Measurements from ENCODE around the gene ZNF331.
"Not testable (repeated sequence)": the region's sequence is repeated elsewhere in the genome, so short reads cannot be mapped to it uniquely, and the experiment has no call there.

ZNF331 gene

DNA sequence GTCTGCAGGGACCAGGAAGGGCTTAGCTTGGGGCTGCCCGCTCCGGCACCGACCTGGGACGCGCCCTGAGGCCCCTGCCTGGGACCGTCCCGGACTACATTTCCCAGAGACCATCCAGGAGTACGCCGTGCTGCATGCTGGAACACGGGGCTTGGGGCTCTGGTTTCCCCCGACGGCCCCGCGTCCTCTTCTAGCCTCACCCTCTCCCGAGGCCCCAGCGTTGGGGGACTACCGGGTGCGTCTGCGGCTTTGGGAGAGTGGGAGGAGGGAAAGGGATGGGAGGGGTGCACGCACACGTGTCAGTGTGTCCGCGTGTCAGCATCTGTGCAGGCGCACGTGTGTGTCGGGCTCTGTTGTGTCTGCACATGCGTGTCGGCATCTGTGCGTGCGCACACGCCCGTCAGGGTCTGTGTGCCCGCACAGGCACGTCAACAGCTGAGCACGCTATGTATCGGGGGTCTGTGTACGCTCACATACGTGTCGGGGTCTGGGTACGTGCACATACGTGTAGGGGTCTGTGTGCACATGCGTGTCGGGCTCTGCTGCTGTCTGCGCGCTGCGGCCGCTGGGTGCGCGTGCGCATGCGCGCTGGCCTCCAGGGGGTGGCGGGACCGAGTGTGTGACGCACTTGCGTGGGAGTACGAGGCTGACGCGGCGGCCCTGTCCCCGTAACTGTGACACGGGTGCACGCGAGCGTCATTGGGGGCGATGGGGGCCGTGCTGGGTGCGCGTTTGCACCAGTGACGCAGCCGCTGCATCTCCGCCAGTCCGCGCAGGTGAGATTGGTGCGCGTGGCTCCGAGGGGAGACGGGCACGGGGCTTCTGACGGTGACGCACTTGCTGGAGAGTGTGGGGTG lies at the start of gene ZNF331:
Gene ZNF331 (plus strand): TSS at position 625 of the 857 bp plus-strand sequence. CDS start 31,232 bp downstream, outside the sequence.
- peak; percentile 51 to 69 for DNase-seq

- DNase-seq = no peak
Observed at GRCh38 chr19:53492153-53492552, 45.8 kb upstream of the ZNF331 start.

GRCh38 chr19:53497311-53498023 lies 40.5 kb upstream of the ZNF331 start:
- DNase-seq = not testable (repeated sequence)

- DNase-seq = not testable (repeated sequence)
Observed at GRCh38 chr19:53498024-53498395, 39.9 kb upstream of the ZNF331 start.

GRCh38 chr19:53503151-53503550 lies 34.8 kb upstream of the ZNF331 start:
- not testable (repeated sequence) for DNase-seq

GRCh38 chr19:53503671-53504364 lies 34.1 kb upstream of the ZNF331 start:
- DNase-seq = peak in 1 of 2 experiments; percentile 5

DNA sequence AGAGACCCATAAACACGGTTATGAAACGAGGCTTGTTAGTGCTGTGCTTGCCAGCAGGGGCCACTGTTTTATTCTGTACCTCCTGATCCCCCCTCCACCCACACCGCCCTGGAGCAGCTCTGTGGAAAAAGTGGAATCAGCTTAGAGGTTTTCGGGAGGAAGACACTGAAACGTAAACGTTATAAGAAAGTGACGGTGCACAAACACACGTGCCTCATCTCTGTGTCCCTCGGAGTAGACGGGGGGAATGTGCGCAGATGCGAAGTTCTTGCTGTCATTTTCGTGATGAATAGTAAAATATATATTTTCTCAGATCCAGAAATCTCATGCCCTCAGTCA lies 33.6 kb upstream of the ZNF331 start:
- peak in 1 of 2 experiments; percentile 8 for DNase-seq

GRCh38 chr19:53504885-53505284 lies 33.1 kb upstream of the ZNF331 start:
- DNase-seq = no peak

DNA sequence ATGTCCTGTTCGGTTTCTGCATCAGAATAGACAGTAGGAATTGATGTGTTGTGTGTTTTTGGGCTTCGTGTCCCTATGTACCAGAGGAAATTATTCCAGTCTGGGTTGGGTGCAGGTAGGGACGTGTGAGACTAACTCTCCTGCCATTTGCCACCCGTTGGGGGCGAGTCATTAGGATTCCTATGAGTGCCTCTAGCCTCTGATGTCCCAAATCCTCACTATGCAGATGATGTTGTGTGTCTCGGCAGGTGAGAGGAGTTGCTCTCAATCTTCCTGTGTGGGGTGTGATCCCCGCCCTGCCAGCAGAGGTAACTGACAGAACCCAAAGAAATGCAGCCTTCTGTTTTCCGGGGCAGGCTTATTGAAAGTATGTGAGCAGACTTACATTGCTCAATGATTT lies 31.2 kb upstream of the ZNF331 start:
- DNase-seq = no peak

DNA sequence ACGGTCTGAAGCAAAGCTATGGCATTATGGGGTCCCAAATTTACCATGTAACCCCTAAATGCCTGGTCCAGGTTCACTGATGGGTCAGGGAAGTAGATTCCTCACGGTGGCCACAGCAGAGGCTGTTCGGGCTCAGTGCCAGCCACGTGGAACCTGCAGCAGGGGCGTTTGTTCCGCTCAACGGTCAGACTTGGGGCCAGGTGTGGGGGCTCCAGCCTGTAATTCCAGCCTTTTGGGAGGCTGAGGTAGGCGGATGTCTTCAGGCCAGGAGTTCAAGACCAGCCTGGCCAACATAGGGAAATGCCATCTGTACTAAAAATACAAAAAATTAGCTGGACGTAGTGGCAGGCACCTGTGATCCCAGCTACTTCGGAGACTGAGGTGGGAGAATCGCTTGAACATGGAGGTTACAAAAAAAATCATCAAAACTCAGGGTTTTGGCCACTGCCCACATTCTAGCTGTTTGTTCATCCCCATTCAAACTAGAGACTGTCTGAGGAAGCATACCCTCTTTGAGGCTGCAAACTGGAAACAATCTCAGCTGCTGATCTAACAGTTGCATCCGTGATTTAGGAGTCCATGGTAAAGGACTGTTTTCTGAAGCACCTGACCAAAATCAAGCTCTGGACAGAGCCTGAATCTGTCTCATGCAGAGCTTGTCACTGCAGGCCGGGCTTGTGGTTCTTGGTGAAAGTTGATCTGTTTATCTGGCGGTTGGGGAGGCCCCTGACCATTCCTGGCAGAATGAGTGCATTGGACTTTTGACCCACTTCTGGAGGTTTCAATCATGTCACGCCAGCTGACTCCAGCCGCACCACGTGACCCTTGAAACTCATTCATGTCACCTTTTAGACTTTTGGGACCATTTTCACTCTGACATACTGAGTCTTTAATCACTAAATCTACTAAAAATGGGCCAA lies 30.2 kb upstream of the ZNF331 start:
- DNase-seq = no peak

DNA sequence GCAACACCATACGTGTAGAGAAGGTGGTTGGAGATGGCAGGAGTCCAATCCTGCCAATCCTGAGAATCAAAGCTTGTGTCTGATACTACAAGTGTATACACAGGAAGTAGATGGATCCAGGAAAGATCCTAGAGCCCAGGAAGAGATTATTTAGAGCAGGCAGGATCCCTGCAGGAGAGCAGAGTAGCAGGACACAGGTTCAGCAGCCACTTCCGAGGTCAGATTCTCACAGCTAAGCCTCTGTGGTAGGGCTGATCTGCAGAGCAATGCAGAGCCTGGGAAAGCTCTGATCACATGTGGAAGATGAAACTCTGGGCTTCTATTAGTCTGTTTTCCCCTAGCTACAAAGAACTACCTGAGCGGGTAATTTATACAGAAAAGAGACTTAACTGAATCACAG lies 28.5 kb upstream of the ZNF331 start:
- no peak for DNase-seq

GRCh38 chr19:53509845-53510244 lies 28.1 kb upstream of the ZNF331 start:
- DNase-seq = no peak

DNA sequence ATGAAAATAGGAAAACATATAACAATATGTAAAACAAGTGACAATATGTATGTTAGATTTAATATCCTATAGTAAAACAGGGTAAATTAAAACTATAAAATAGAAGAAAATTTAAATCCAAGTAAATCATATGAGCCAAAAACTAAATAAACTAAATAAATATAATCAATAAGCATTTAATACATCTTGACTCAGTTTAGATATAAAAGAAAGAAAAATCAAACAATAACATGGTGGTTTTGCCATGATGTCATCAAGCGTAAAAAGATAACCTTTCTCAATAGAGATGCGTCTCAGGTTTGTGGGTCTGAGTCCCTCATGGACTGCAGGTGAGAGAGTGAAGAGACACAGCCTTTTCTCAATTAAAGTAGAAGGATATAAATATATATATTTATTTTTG lies 26.6 kb upstream of the ZNF331 start:
- DNase-seq = no peak

DNA sequence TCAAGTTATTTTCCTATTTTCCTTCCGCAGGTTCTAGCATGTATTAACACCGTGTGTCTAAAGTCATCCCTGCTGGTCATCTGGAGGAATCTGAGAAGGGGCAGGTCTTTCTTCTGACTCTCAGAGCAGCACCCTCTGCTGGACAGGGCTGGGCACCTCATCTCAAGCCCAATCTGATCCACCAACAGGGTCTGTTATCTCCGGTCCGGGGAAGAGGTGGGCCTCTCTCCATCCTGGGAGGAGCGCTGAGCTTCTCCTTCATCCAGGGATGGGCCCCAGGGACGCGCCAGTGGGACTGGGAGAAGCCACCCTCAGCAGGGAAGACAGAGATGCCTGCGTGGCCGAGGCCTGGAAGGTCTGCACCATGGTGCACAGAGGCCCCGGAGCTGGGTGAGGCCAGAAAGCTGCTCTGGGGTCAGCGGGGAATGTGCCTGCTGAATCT lies 26.0 kb upstream of the ZNF331 start:
- peak; percentile 9 to 24 for DNase-seq

DNA sequence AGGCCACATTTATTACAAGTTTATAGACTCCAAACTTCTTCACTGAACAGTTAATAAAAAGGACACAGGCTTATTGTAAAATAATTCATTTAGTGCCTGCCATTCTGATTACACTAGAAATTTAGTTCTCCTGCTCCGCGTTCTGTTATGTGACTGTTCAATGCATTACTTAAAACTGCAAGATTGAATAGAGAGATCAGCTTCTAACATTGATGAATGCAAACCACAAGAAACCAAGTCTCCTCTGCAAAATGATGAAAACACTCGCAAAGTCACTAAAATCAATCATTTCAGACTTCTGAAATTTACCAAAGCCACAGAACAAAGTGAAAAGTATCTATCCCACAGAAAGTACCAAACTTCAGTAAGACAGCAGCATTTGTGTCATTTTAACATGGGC lies 22.9 kb upstream of the ZNF331 start:
- not testable (repeated sequence) for DNase-seq

GRCh38 chr19:53517114-53517741 lies 20.7 kb upstream of the ZNF331 start:
- no peak for DNase-seq

- no peak for DNase-seq
Observed at GRCh38 chr19:53518121-53518520, 19.8 kb upstream of the ZNF331 start.

GRCh38 chr19:53518716-53519115 lies 19.2 kb upstream of the ZNF331 start:
- no peak for DNase-seq

- DNase-seq = no peak
Observed at GRCh38 chr19:53519446-53519845, 18.5 kb upstream of the ZNF331 start.

DNA sequence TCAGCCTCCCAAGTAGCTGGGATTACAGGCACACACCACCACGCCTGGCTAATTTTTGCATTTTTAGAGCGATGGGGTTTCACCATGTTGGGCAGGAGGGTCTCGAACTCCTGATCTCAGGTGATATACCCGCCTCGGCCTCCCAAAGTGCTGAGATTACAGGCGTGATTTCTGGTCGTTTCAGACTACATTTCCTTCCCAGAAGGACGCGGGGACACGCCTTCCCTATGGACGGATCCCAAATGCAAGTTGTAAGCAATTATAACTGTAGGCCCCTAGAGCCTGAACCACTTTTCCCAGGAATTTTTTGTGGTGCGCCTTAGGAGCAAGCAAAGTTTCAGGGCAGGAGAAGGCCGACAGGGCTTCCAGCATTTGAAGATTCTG lies 17.8 kb upstream of the ZNF331 start:
- DNase-seq = no peak

GRCh38 chr19:53520547-53521372 lies 17.2 kb upstream of the ZNF331 start:
- DNase-seq = peak; percentile 99 to 100

Data from NCI-H1930 (cell line).